SK-N-DZ (cell line): ENCODE measurements around the gene PDLIM1.
A peak's percentile ranks its signal among the peaks of the same experiment; 100 is the strongest.

Source experiments
- DNase-seq: peaks from one replicate; pipeline ENCODE4 v3.0.0-alpha.2; 2015; ENCODE audit warnings: low spot score

The PDLIM1 gene

DNA sequence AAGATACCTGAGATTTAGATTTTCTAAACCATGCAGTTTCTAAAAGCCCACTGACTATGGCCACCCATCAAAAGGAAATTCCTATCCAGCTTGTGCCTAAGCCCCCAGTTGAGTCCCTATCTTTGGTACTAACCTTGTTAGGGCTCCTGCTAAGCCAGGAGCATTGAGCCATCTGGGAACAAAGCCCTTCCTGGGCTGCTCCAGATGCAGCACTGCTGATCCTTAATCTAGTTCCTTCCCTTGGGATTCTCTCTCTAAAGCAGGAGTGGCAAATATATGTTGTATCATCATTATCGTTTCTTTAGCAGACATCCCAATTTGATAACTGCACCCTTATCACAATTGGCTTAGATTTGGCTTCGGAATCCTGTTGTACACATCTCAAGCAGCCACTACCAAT is 24.7 kb upstream of the PDLIM1 start:
- peak; percentile 53 for DNase-seq

DNA sequence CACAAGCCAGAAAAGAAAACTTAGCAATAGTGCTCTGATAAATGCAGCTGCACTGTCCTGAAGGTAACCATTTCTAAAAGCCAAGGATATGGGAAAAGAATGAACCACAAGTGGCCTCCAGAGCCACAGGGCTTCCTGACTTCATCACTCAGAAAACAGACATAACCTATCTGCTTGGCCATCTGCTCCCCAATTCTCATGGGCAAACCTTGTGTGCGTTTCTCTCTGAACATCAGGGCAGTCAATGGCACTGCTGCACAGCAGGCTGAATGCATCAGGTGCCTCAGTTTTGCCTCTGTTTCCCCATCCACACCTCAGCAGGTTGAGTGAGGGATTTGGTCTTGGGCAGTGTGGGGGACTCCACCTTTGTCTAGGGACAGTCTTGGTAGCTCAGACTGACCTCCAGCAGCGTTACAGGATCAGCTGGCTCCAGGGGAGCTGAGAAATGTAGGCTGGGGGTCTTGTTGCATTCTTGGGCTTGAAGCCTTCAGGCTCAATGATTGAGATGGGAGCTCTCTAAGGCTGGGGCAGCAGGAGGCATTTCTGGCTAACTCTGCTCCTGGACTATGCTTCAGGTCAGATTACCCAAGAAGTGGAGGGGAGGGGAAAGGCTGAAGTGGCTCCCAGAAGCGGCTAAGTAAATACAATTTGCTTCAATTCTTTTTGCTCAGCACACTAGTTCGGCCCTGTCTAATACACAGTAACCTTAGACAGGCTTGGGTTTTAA is 23.6 kb upstream of the PDLIM1 start:
- DNase-seq, result no peak

DNA sequence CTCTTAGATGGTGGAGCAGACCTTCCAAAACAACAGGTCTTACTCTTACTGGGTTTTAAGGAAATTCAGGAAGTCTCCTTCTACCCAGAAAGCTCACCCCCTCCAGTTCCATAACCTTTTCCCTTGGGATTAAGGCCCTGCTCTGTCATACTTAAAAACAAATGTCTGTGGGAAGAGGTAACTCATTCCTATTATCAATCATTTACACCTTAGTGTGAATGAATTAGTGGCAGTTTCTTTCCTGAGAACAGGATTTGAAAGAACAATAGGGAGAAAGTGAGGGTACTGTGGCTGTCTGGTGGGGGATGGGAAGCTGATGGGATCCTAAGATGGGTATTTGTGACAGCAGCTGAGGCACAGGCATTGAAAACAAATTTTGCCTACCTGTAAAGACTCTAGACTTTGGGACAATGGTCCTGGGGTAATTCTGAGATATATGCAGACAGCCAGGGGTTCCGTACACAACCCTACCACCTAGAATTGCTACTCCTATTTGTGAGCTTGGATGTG is 22.2 kb upstream of the PDLIM1 start:
- DNase-seq, result no peak

DNA sequence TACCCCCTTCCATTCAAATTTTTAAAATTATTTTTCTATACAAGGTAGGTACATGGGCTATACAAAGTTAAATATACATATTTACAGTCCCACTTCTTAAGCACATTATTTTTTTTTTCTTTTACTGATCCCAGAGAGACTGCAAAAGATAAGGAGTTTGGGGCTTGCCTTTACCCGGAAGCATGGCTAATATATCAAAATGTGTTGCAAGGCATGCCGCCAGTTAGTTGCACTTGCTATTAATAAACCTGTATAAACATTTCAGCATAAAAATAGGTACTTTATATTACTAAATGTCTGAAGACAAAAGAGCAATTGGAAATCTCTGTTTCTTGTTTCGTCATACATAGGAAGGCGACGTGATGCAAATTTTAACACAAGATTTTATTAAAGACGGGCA is 21.5 kb upstream of the PDLIM1 start:
- no peak for DNase-seq

DNA sequence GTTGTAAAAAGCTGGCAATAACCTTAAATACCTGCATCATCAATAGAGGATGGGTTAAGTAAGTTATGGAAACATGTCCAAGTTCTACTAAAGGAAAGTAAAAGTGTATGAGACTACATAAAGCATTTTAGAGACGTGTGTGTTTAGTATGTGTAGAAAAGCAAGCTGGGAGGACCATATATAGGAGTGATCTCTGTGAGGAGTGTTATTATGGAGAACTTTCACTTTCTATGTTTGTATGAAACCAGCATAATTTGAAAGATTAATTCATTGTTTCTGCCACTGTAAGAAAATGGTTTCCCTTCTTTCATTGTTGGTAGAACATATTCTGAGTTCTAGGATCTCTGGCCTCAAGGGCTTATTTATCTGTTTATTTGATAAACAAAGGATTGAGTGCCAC is 19.2 kb upstream of the PDLIM1 start:
- no peak for DNase-seq

DNA sequence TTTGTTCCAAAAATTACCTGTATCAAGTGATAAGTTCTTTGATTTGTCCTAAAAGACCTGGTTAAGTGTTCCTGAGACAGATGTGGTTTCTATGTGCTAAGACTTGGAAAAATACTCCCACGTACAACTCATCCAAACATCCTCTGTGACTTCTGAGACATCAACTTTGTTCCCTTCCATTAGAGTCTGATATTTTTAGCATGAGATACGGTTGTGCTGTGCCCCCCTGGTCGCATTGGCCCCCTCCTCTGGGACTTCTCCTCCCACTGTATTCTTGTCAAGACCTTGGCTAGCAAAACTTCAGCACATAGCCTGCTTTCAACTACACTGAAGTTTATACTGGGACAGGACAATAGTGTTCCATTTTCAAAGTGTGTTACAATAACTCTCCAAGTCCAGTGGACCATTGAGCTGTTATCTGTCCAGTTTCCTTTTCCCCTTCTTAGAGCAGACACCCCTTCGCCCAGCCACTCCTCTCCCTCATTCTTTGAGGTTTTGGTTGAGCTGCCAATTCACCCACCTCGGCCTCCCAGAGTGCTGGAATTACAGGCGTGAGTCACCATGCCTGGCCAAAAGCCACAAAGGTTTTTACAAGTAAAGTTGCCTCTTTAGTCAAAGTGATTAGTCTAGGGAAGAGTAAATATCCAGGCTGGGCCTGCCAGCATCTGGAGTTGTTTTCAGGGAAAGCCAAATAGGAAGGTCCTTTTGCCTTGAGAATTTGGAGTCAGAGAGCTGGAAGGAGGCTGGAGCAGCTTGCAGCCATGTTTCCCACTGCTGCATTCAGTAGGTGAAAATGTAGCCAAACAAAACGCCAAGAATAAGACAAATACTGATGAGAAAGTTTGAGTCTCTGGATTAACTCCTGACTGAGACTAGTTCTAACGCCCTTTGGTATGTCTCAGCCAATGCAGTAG is 17.8 kb upstream of the PDLIM1 start:
- no peak for DNase-seq

DNA sequence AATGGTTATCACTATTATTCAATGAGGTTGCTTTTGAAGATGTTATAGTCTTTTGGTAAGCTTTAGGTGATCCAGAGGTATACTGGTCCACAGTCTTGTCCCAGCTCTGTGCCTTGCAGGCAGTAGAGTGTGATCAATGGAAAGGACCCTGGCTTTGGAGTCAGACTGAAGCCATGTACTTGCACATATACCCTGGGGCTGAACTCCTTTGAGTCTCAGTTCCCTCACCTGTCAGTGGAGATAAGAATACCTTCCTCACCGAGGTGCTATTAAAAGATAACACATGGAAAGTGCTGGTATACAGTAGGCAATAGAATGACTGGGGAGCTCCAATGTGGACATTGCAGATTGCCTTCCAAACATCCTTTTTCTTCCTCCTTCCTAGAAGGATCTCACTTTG is 16.0 kb upstream of the PDLIM1 start:
- DNase-seq, result no peak

DNA sequence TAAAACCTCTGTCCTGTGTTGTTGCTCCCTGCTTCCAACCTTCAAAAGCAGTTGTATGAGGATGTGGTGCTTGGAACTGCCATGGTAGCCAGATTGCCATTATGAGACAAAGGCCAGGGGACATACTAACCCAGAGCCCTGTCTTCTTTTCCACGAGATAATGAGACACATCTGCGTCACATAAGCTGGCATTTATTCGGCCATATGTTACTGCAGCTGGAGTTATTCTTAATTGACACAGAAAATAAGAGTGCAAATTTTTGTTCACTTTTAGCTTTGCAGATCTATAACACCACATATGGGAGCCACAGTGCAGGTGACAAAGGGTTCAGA is 15.5 kb upstream of the PDLIM1 start:
- no peak for DNase-seq

DNA sequence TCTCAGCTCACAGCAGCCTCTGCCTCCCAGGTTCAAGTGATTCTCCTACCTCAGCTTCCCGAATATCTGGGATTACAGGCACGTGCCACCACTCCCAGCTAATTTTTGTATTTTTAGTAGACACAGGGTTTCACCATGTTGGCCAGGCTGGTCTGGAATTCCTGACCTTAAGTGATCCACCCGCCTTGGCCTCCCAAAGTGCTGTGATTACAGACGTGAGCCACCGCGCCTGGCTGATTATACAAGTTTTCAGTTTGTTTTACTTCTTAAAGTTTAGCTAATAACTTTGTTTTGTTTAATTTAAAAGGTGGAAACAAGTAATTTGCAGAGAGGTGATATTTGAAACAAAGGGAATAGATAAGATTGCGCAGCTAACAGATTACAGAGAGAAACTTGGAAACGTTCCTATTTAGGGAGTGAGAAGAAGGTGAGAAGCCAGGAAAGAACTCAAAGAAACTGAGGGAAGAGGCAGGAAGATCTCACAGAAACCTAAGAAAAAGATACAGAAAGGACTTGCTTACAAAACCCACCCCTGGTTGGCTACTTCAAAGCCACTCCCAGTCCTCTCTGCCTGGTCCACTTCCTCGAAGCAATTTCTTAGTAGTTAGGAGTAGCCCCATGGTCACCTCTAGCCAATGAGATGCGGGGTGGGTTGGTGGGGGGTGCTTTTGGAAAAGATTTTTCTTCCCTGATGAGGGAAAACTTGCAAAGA is 15.0 kb upstream of the PDLIM1 start:
- DNase-seq, result no peak

DNA sequence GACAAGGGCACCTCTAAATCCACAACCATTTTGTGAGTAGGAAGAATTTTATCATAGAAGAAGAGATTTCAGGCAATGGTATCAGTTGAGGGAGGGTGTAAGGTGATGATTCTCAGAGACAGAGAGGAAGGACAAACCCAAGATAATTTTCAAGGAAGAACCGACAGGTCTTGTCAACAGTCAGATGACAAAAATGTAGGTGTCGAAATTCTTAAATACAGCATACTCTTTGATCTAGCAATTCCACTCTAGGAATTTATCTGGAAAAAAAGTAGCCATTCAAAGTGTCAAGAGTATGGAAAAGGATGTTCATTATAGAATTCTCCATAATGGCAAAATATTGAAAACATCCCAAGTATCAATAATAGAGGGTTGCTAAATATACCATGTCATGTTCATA is 14.2 kb upstream of the PDLIM1 start:
- DNase-seq, result no peak

DNA sequence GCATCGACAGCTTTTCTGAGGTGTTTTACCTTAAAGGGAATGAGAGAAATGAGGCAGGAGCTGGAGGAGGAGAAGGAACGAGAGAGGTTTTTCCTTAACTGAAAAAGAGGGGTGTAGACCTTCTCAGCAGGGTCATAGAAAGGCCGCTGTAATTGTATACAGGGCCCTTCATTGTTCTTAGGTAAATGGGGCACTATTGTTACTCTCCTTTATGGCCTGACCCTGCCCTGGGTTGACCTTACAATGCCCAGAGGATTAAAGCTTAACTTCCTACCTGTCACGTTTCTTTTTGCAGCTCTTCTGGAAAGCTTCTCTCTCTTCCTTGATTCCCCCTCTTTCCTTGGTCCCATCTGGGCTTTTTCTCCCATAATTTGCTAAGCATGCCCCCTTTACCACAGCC is 13.7 kb upstream of the PDLIM1 start:
- no peak for DNase-seq

DNA sequence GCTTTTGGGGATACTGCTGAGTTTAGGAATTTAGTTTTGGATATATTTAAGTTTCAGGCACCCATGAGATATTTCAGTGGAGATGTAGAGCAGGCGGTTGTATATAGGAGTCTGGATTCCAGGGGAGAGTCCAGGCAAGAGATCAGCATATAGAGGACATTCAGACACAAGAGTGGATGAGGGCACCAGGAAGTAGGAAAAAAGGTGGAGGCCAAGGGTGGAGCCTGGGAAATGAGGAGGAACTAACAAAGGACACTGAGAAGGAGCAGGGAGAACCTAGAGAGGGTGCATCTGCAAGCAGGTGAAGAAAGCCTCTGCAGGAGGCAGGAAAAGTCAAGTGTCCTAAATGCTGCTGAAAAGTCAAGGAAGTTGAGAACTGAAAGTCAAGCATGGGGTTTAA is 13.1 kb upstream of the PDLIM1 start:
- DNase-seq, result no peak

DNA sequence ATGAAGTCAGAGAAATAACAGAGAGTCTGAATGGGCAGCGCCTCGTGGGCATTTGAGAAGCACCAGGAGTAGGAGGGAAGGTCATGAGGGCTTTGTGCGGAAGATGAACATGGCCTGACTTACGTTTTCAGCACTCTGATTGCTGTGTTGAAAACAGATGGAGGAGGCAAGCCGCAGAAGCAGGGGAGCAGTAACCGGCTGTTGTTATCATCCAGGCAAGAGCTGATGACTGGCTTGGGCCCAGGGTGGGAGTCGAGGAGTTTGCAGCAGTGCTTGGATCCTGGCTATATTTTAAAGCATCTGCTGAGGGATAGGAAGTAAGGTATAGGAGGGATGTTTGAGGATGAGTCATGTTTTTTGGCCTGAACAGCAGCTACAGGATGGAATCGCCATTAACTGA is 12.7 kb upstream of the PDLIM1 start:
- no peak for DNase-seq

DNA sequence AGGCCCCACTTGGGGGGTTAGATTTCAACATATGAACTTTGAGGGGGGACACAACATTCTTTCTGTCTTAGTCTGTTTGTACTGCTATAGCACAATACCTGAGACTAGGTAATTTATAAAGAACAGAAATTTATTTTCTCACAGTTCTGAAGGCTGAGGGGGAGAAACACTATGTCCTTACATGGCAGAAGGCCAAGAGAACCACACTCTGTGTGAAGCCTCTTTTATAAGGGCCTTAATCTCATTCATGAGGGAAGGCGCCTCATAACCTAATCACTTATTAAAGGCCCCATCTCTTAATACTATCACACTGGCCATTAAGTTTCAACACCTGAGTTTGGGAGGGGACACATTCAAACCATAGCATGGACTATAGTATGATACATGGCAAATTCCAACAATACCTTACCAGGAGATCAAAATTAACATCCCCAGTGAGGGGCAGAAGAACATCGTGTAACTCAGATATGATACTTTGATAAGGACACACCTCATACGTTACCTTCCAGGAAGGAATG is 9.3 kb upstream of the PDLIM1 start:
- DNase-seq, result no peak

DNA sequence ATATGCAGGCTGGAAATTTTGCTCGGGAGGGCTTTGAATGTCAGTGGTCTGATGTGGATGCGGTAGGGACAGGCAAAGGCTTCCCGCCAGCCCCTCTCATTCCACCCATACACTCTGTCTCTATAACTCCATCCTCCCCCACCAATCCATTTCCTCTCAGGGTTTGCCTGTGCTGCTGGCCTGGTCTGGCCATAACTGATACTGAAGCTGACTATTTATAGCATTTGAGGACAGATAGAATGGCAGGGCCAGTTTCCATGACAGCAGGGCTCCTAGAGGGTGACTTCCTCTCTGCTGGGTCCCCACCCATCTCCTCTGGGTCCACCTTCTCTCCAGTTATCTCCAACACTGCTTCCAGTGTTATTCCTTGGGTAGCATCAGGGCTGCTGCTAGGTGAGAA is 6.6 kb upstream of the PDLIM1 start:
- no peak for DNase-seq

DNA sequence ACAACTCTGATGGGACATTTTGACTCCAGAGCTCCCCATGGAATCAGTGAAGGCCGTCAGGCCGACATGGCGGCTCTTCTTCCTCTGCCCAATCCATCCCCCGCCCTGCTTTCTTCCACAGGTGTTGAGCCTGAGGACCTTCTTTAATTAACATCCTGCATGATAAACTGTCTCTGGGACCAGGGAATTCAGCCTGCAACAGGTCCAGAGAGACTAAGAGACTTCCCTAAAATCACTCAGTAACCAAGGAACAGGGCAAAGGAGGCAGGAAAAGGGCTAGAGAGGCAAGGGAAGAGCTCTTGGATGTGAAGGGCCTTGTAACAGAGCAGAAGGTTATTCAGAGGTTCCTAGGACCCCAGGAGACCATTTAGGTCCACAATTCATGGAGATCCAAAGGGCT is 6.0 kb upstream of the PDLIM1 start:
- no peak for DNase-seq

DNA sequence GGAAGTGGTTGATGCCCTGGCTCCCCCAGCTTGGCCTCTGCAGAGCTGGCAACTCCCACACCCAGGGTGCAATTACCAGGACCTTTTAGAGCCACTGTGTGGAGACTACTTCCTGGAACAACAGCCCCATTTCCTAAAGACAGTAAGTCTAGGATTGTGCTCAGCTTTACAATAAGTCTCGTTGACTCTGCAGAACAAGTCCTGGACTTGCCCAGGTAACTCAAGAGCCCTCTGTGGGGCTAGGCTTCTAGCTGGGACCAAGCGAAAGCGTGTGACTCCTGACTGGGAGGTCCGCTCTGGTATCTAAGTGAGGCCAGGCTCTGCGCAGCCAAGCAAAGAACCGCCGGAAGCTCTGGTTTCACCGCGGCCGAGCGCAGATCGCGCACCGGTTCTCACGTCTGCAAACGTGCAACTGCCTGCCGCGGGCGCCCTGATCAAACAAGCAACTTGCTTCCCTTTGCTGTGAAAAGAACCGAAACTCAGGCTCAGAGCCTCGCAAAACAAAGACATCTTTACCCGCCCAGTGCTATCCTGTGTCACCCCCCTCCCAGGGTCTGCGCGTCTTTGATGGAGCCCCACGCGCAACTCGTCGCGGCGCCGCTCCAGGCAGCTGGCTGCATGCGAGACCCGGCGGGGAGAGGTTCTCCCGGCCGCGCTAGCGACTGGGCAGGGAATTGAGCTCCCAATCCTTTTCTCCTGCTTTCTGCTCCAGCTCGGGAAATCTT is 4.4 kb upstream of the PDLIM1 start:
- peak; percentile 55 for DNase-seq

DNA sequence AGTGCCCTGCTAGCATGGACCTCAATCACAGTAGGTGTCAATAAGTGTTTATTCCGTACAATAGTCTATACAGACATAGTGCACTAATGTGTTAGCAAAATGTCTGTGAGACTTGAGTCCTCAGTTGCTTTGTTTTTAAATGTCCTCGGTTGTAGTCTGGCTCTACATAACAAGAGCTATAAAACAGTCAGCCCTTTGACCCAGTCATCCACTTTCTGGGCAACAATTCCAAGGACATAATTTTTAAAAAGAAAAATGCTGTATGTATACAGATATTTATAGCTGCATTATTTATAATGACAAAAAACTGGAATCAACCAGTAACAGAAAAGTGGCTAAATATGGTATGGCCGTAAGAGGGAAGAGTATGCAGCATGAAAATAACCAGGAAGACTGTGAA is 2.8 kb upstream of the PDLIM1 start:
- DNase-seq, result no peak

DNA sequence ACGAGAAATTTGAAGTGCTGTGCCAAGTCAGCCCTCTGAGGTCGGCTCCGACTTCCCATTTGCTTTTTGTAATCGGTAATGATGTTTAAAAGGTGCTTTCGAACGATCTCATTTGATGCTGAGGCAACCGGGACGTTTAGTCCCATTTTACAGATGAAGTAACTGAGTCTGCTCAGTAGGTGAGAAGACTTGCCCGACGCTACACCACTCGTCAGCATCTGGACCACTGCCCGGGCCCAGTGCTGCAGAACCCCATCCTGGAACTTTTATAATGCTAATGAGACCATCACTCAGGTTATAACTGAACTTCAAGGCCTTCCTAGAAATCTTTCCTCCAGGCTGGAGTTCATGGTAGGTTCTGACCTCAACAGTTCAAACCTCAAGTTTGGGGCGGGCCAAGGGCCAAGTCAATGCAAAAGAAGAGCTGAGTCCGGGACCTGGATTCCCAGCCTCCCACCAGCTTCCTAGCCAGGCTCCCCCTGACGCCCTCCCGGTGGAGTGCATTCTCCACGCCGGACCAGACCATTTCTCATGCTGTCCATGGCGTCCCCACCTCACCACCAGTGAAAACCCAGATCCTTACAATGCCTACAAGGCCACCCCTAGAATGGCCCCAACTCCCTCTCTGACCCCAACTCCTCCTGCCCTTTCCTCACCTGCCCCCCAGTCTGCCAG is 699 bp upstream of the PDLIM1 start:
- no peak for DNase-seq

DNA sequence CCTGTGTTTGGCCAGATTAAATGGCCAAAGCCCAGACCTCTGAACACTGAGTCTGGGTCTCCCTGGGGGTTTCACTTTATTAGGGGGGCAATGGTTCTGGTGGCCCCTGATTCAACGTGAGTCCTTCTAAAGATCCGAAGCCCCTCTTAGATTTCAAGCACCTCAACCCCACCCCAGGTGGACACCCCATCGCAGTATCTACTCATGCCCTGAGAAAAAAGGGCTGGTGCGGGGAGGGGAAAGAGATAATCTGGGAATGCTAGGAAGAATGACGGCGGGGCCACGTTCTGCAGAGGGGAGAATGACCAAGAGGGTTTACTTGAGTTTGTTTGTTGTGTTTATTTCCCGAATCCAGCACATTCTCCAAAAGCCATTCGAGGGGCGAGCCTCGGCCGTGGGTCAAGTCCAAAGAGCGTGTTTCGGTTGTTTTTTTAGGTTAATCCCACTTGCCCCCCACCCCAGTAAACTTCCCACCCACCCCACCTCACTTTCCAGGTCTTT is 832 bp downstream of the PDLIM1 start:
- DNase-seq, result no peak
